Kasumi-1 (cell line): ENCODE results near the gene RNASE8.

ENCODE experiments used
- DNase-seq, 2 experiments: peaks; one replicate each; lab custom pipeline; 2025; lab: John Stamatoyannopoulos, UW

The RNASE8 gene

DNA sequence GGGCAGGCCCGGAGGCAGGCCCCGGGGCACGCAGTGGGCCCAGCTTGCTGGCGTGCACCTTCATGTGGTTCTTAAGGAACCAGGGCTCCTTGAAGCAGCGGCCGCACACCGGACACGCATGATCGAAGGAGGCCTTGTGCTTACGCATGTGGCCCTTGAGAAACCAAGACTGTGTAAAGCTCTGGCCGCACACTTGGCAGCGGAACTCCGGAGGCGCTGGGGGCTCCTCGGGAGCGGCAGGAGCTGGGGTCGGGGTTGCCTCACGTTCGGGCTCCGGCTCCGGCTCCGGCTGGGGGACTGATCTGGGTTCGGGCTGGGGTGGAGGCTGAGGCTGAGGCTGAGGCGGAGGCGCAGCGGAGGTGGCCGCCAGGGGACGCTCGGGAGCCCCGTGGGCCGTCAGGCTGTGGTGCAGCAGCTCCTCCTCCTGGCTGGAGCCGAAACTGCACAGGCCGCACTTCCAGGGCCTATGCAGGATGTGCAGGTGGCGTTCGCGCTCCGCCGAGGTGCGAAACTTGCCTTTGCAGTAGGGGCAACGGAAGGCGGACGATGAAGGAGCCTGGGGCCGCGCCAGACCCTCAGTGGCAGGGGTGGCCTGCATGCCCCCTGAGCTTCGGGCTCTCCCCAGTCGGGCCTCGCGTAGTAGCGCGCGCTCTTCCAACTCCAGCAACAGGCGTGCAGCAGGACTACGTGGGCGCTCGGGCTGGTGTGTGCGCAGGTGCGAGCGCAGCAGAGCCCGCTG is 34.8 kb downstream of the RNASE8 start:
- peak; percentile 55 to 70 for DNase-seq

GRCh38 chr14:21093018-21093417 is 35.4 kb downstream of the RNASE8 start:
- DNase-seq: no peak

DNA sequence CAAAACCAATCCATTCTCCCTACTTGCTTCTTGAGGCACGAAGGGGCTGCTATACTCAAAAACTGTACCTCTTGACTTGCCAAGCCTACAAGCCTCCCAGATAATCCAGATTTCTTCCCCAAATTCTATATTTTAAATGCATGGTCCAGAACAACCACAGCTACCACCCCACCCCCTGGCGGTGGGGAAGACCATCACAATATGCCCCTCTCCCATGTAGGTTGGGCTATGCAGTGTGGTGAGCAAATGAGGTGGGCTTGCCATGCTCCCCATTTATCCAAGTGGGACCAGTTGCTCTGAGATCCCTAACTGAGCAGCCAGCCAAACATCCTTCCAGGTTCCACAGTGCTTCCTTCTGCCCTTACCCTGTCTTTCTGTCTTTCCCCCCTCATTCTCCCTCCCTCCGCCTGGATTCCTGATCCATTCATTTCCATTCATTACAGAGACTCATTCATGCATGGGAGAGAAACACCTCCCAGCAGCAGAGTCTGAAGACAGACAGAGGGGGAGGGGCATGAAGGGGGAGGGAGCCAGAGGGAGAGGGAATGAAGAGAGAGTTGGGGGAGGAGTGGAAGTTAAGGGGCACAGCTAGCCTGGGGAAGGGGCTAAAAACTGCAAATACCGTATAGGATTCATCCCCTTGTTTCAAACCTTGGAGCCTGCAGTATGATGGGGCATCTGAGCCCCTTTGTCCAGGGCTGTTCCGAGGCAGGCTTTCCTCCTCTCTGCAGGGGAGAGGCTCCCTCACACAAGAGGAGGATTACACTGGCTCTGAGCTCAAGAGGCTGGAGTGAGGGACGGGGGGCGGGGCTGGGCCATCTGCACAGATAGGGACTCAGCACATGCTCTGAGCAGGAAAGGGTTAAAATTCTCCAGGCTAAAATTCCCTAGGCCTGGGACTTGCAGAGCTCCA is 36.4 kb downstream of the RNASE8 start:
- DNase-seq: no peak

DNA sequence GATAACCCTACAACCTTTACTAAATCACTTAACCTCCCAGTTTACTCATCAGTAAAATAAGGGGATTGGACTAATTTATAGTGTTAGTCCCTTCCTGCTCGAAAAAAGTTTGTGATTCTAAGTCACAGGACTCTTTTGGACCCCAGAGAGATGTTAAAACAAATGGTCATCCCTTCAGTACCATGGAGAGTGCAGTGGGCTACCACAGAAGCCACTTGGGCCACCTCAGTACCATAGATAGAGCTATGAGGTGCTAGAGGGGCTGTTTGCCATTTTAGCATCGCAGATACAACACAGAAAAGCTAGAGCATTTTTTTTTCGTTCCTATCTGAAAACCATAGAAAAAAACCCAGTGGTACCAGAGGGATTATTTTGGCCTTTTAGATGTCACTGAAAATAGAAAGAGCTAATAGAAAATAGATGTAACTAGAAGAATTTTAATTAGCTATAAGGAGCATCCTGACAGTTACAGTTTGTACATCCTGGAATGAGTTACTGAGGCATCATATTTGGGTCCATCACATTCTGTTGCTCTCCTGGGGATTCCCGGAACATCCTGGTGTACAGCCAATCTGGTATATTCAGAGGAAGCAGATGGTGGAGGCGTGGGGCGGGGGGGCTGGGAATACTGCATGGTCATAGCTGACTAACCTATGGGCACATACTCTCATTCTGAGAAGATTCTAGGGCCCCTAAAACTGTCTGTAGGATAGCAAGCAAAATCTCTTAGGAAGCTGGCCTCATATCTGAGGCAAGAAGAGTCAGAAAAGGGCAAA is 38.0 kb downstream of the RNASE8 start:
- no peak for DNase-seq

DNA sequence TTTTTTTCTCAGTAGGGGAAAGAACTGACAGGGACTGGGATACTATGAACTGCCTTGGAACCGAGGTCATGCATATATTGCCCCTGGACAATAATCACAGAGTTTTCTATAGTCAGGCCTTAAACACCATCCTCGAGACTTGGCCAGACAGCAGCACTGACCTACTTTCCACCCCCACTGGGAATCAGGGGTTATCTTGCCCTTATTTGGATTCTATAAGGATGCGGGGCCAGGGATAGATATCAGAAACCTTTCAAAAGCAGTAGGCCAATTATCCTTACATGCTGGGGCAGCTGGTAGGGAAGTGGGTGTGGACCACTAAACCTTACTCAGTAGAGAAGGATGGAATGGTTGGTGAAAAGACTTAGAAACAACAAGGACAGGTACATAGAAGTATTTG is 38.8 kb downstream of the RNASE8 start:
- DNase-seq: no peak

- DNase-seq: no peak
Observed at GRCh38 chr14:21096978-21097635, 39.5 kb downstream of the RNASE8 start.

- no peak for DNase-seq
Observed at GRCh38 chr14:21097636-21098075, 40.0 kb downstream of the RNASE8 start.

GRCh38 chr14:21098076-21098891 is 40.7 kb downstream of the RNASE8 start, which contains the start of gene ZNF219:
Gene ZNF219, minus strand, starts transcription at chr14:21098655. Its CDS starts 5,064 bp downstream, at chr14:21093591.
- peak; percentile 22 to 36 for DNase-seq

- DNase-seq: no peak
Observed at GRCh38 chr14:21098892-21099595, 41.4 kb downstream of the RNASE8 start.

GRCh38 chr14:21099596-21099985 is 42.0 kb downstream of the RNASE8 start:
- no peak for DNase-seq

DNA sequence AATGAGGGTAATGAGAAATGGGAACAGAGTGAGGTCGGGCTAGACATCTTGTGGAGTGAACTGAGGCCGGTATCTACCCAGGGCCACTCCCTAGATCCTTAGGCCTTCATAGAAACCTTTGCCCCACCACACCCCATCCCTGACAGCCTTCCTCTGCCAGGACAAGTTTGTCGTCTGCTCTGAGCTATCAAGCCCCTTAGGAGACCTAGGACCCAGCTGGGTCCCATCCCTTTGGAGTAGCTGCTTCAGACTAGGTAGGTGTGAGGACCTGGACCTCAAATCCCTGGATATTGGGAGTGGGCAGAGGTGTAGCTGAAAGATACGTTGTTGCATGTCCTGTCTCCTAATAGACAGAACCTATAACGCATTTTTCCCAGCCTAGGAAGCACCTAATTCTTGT is 43.3 kb downstream of the RNASE8 start, which contains the start of gene TMEM253:
Gene TMEM253, plus strand, starts transcription at position 136 of the 400 bp plus-strand sequence. CDS start 278 bp downstream, outside the sequence.
- no peak for DNase-seq

DNA sequence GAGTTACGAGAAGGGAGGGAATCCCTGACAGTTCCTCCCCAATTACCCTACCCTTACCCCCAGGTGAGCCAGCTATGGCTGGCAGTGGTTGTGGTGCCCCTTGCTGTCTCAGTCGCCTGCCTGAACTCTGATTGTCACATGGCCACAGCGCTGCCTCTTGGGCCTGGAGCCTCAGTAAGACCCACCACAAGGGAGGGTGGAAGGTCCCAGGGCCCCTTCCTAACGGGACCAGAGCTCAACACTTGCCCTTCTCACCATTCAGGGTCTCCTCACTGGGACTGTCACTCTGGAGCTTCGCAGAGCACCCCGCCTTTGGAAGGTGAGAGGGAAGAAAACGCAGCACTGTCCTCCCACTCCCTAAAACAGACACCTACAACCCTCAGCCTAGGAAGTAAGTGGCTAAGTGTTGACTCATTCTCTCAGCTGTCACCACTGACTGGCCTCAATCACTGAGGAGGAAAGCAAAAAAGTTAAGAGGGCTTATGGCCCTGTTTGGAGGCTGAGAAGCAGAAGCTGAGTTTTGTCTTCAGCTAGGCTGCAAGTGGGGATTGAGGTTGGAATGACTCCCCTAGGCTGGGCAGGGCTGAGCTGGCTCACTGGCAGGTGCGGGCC is 44.3 kb downstream of the RNASE8 start:
- no peak for DNase-seq

DNA sequence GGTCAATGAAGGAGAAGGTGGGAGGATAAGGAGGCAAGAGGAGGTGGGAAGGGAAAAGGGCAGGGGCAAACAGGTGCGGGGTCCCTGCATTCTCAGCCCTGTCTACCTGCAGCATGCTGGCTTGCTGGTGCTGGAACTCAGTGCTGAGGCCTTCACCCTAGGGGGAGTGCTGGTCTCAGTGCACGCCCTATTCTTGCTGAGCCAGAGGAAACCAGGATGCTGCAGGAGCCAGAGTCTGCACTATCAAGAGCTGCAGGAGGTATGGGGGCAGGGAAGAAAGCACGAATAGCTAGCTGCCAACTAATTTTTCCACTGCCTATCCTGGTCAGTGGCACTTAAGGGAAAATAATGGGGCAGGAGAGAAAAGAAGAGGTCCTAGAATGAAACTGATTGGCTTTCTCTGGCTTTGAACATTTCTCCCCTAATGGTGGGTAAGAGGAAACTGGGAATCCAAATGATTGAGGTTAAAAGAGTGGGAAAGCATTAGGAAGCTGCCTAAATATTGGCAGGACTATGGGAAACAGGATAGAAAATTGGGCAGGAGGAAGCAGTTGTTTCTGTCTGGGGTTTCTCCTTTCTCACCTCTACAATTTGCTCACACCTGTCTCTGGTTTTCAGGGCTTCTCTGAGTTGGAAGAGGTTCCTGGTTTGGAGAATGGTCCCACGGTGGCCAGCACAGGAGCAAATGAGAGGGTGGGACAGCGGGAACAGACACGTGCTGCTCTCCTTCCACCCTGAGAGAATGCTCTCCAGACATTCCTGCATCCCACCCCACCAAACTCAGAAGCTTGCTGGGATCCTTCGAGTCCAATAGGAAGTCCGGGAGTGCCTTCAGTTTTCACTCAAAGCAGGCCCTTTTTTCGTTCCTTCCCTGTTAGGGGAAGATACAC is 45.1 kb downstream of the RNASE8 start:
- DNase-seq: no peak

GRCh38 chr14:21103411-21103709 is 45.7 kb downstream of the RNASE8 start:
- DNase-seq: peak; percentile 98 to 99

DNA sequence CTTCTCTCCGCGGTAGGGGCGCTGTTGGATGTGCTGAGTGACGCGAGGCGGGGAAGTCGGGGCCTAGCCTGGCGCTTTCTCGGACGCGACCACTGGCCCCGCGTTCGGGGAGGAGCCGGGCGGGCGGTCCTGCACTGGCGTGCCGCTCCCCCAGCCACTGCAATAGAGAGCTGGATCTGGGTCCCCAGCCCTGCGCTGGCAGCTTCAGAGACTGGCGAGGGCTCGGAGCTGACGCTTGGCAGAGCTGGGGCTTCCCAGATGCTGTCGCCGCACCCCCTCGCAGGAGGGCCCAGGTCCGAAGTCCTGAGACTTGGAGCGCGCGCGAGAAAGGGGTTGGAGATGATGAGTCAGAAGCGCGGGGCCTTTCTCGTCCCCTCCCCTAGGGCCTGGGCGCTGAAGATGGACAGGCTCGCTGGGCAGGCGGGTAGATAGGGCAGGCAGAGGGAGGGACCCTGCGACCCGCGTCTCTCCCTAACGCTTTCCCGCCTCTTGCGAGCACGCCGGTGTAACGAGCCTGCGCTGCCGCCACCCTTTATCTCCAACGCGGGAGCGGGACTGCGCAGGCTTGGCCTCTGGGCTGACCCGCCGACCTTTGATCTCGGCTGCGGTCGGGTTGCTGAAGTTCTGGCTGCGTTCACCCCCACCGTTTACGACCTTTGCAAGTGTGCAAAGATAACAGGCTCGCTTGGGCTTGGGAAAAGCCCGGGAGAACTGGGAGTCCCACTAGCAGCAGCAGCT is 46.3 kb downstream of the RNASE8 start:
- peak; percentile 86 to 90 for DNase-seq

GRCh38 chr14:21104448-21105060 is 46.9 kb downstream of the RNASE8 start:
- DNase-seq: peak; percentile 84 to 86

DNA sequence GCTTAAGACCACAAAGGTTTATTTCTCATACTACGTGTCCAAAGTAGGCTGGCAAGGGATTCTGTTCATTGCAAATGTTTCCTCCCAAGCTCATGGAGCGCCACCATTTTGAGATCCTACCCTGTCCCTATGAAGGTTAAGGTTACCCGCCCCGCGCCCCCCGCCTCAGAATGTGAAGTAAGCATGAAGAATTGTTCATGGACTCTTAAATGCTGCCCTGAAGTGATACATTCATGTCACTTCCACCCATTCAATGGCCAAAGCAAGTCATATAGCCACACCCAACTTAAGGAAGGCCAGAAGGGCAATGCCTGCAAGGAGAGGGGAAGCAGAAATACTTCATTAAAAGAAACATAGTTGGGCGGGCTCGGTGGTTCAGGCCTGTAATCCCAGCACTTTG is 47.5 kb downstream of the RNASE8 start:
- no peak for DNase-seq

GRCh38 chr14:21106176-21106497 is 48.5 kb downstream of the RNASE8 start:
- no peak for DNase-seq
